Mucosa of gallbladder (tissue), 1 donor: ENCODE measurements around the gene DNAJC18. TPM values are rescaled to one million over a fixed set of nuclear protein-coding genes. Genes with fewer than 3 reads are reported as not detected.

Source experiments
- DNase-seq: peaks from one replicate; pipeline ENCODE4 v3.0.0-alpha.2; 2020; ENCODE audit warnings: low spot score
- total RNA-seq: library from RNA; stranded (reverse); gene quantifications from one replicate; pipeline ENCODE4 v1.2.1, GENCODE V29; 2021
- donor health status: DM: no; HTN: no; CAD: no.

DNAJC18 gene
- total RNA-seq, 1 donor from 2014 or later, result 14.6 TPM

DNA sequence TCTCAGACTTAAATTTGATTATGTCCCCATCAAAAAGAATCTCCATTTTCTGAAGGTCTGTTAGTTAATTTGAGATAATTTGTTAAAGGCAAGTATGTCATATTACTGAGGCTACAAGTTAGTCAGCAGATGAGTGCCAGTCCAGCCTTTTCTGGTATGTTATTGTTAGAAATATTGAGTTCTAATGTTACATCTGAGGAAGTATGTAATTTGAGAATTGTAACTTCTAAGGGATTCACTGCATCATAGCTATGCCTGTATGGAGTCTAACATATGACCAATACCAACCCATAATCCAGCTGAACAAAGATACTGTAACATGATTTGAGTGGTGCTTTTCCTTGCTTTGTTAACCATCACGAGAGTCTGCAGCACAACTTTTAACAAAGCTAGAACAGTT is 70.1 kb downstream of the DNAJC18 start:
- DNase-seq, result no peak

DNA sequence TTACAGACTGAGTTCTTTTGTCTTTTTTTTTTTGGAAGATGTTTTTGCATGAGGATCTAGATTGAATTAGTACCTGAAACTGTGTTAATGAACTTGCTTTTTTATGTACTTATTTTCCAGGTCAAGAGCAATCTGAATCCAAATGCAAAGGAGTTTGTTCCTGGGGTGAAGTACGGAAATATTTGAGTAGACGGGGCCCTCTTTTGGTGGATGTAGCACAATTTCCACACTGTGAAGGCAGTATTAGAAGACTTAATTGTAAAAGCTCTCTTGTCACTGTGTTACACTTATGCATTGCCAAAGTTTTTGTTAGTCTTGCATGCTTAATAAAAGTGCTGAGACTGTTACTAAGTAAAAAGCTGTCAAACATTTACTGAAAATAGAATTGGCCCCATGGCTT is 70.7 kb downstream of the DNAJC18 start:
- no peak for DNase-seq

DNA sequence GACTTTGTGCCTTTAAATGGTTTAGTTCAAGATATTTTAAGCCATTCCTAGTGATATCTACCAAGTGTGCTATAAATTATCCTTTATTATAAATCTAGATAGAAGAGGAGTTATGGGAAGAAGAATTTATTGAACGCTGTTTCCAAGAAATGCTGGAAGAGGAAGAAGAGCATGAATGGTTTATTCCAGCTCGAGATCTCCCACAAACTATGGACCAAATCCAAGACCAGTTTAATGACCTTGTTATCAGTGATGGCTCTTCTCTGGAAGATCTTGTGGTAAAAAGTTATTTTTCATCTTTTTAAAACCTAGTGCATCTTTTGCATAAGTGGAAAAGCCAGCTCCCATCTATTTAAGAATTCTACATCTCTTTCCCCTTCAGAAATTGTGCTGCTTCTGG is 74.9 kb downstream of the DNAJC18 start:
- DNase-seq, result no peak

DNA sequence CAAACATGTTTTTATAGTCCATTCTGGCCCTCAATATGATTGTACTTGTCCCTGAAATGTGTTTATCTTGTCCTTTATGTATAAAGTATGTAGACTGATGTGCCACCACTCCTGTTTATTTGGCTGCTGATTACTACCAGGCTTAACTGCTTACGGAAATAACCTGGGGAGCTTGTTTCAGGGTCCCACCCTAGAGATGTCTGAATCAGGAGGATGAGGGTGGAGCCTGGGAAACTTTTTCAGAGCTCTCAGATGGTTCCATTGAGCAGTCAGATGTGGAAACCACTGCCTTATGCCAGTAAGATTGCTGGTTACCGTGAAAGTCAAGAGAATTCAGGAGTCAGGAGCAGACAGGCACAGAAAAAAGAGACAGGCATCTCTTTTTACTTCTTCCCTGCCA is 75.4 kb downstream of the DNAJC18 start:
- no peak for DNase-seq

DNA sequence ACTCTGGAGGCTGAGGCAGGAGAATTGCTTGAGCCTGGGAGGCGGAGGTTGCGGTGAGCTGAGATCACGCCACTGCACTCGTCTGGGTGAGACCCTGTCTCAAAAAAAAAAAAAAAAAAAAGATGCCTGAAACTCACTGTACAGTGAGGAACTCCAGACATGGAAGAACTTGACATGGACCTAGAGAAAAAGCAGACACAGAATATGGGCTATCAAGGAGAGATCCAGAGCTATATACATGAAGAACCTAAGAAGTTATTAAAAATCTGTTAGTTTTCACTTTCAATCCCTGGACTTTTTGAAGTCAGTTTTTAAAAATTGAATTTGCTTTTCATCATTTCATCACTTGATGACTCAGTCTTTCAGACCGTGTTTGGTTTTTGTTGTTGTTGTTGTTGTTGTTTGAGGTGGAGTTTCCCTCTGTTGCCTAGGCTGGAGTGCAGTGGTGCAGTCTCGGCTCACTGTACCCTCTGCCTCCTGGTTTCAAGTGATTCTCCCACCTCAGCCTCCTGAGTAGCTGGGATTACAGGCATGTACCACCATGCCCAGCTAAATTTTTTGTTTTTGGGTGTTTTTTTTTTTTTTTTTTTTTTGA is 77.4 kb downstream of the DNAJC18 start:
- no peak for DNase-seq

DNA sequence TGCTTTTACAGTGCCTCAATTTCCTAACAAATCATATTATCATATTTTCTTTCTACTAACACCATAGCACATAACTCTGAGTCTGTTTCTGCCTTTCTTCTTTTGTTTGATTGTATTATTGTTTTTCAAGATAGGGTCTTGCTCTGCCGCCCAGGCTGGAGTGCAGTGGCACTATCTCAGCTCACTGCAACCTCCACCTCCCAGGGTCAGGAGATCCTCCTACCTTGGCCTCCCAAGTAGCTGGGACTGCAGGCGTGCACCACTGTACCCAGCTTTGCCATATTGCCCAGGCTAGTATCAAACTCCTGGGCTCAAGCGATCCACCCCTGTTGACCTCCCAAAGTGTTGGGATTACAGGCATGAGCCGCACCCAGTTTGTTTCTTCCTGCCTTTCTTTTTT is 78.9 kb downstream of the DNAJC18 start:
- DNase-seq, result no peak

Other genes starting within 250 kb of the DNAJC18 start
- 76.7 TPM for gene SIL1, start 241.2 kb downstream of the DNAJC18 start, total RNA-seq
- gene MATR3, start 145.8 kb downstream of the DNAJC18 start, total RNA-seq, result 161 TPM
- gene PAIP2, start 97.7 kb downstream of the DNAJC18 start, total RNA-seq, result 73.3 TPM
- gene SLC23A1, start 56.2 kb downstream of the DNAJC18 start, total RNA-seq, result 17.0 TPM
- 1.1 TPM for gene MZB1, start 49.6 kb downstream of the DNAJC18 start, total RNA-seq
- gene PROB1, start 44.4 kb downstream of the DNAJC18 start, total RNA-seq, result 3.0 TPM
- gene SPATA24, start 35.4 kb downstream of the DNAJC18 start, total RNA-seq, result 7.3 TPM
- gene ECSCR, start 23.2 kb upstream of the DNAJC18 start, total RNA-seq, result 9.4 TPM
- 0.17 TPM for gene SMIM33, start 31.5 kb upstream of the DNAJC18 start, total RNA-seq
- gene STING1, start 43.2 kb upstream of the DNAJC18 start, total RNA-seq, result 35.3 TPM
- gene UBE2D2, start 121.8 kb upstream of the DNAJC18 start, total RNA-seq, result 101 TPM
- 71.7 TPM for gene CXXC5, start 208.8 kb upstream of the DNAJC18 start, total RNA-seq